ENCODE results near the gene NRBF2.
"Not testable (repeated sequence)": the region's sequence is repeated elsewhere in the genome, so short reads cannot be mapped to it uniquely, and the experiment has no call there.

NRBF2 gene

DNA sequence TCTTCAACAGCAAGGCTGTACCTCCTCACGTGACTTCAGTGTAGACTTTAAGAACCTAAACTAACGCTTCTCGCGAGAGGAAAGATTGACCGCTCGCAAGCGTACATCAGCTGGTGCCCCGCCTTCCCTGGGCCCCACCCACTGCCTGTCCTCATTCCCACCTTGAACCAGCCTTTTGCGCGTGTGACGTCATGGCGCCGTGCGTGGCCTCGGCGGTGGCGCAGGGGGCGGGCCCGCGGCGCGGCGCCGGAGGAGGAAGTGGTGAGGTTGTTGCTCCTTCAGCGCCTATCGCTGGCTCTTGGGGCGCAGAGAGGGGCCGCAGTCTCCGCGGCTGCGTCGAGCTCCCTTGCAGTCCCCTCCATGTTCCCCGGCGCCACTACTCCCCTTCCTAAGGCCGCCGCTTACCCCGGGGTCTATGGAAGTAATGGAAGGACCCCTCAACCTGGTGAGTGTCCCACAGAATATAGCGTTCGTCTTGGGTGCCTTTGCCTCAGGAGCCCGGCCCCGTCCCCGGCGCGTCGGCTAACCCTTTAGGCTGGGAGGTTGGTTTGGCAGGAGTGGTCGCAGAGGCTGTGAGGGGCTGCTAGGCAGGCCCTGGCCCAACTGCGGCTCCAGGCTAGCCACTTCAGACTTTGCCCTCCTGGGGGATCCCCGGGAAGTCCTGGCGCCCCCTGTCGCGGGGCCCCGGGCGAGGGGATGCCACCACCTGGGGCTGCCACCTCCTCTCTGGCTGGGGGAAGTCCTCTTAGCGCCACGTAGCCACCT, at the start of gene NRBF2:
TSS of gene NRBF2 (plus strand) at position 273 of the 765 bp plus-strand sequence. CDS start at position 416, 143 bp downstream.
- in situ Hi-C loops (cut with MboI; ENCODE audit: low pct_unique_long_range_greater_than_20kb, low sequenced_read_pairs, unreplicated experiment), result no loop called here
- TF ChIP-seq, protein P1, sequence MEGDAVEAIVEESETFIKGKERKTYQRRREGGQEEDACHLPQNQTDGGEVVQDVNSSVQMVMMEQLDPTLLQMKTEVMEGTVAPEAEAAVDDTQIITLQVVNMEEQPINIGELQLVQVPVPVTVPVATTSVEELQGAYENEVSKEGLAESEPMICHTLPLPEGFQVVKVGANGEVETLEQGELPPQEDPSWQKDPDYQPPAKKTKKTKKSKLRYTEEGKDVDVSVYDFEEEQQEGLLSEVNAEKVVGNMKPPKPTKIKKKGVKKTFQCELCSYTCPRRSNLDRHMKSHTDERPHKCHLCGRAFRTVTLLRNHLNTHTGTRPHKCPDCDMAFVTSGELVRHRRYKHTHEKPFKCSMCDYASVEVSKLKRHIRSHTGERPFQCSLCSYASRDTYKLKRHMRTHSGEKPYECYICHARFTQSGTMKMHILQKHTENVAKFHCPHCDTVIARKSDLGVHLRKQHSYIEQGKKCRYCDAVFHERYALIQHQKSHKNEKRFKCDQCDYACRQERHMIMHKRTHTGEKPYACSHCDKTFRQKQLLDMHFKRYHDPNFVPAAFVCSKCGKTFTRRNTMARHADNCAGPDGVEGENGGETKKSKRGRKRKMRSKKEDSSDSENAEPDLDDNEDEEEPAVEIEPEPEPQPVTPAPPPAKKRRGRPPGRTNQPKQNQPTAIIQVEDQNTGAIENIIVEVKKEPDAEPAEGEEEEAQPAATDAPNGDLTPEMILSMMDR (IDR thresholded peaks at IDR 0.05; ENCODE audit: extremely low read depth, insufficient read depth, missing control alignments), result peak; percentile 37

DNA sequence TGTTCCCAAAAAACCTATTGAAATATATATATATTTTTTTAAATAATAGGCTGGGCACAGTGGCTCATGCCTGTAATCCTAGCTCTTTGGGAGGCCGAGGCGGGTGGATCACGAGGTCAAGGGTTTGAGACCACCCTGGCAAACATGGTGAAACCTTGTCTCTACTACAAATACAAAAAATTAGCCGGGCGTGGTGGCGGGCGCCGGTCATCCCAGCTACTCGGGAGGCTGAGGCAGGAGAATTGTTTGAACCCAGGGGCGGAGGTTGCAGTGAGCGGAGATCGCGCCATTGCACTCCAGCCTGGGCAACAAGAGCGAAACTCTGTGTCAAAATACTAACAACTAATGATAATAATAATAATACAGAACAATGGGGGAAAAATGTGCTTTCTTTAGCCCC, 49.7 kb upstream of the NRBF2 start:
- in situ Hi-C loops (cut with MboI; ENCODE audit: low pct_unique_long_range_greater_than_20kb, low sequenced_read_pairs, unreplicated experiment); DNase-seq (ENCODE audit: low spot score): not testable (repeated sequence)

More for the DNA sequence above, at the start of gene NRBF2:
- peak; percentile 93 for DNase-seq (ENCODE audit: low spot score)

GRCh38 chr10:63083904-63084689, 49.0 kb upstream of the NRBF2 start:
- TF ChIP-seq, protein P1 (IDR thresholded peaks at IDR 0.05; ENCODE audit: extremely low read depth, insufficient read depth, missing control alignments), result peak; percentile 61
- in situ Hi-C loops (cut with MboI; ENCODE audit: low pct_unique_long_range_greater_than_20kb, low sequenced_read_pairs, unreplicated experiment), result no loop called here

GRCh38 chr10:63084690-63085382, 48.3 kb upstream of the NRBF2 start:
- TF ChIP-seq, protein P1 (IDR thresholded peaks at IDR 0.05; ENCODE audit: extremely low read depth, insufficient read depth, missing control alignments), result no peak
- no peak for DNase-seq (ENCODE audit: low spot score)
- in situ Hi-C loops (cut with MboI; ENCODE audit: low pct_unique_long_range_greater_than_20kb, low sequenced_read_pairs, unreplicated experiment), result no loop called here

More at GRCh38 chr10:63083904-63084689, 49.0 kb upstream of the NRBF2 start:
- peak; percentile 57 for DNase-seq (ENCODE audit: low spot score)

DNA sequence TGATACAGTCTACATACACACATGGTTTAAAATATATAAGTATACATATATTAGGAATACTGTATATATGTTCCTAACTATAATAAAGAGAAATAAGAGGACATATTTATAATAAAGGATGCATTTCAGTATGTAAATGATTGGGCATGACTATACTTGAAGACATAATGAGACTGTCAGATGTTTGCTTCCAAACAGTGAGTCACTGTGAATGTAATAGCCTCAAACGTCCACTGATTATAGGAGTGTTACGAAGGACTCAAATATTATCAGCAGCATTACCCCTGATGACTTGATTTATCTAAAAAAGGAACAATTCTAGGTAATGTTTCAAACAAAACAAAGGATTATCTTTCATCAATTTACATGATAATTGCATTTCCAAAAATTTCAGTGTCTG, 39.9 kb upstream of the NRBF2 start:
- in situ Hi-C loops (cut with MboI; ENCODE audit: low pct_unique_long_range_greater_than_20kb, low sequenced_read_pairs, unreplicated experiment), result no loop called here
- TF ChIP-seq, protein P1 (IDR thresholded peaks at IDR 0.05; ENCODE audit: extremely low read depth, insufficient read depth, missing control alignments), result no peak
- no peak for DNase-seq (ENCODE audit: low spot score)

DNA sequence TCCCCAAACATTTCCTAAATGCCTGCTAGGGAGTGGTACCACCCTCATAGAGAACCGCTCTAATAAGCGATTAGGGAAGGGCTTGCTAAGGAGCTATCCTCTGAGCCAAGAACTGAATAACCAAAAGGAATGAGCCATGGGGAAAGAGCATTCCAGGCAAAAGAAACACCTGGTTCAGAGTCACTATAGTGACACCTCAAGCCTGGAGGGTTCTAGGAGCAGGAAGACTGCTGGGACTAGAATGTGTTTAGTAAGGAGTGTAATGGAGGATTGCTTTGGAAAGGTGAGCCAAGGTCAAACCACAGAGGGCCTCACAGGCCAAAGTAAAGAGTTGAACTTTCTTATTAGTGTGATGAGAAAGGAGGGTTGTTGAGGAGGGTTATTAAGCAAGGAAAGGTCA, 38.7 kb upstream of the NRBF2 start:
- TF ChIP-seq, protein P1 (IDR thresholded peaks at IDR 0.05; ENCODE audit: extremely low read depth, insufficient read depth, missing control alignments), result no peak
- no peak for DNase-seq (ENCODE audit: low spot score)
- in situ Hi-C loops (cut with MboI; ENCODE audit: low pct_unique_long_range_greater_than_20kb, low sequenced_read_pairs, unreplicated experiment), result no loop called here
